ENCODE measurements around the gene ANKRD2.

DNA sequence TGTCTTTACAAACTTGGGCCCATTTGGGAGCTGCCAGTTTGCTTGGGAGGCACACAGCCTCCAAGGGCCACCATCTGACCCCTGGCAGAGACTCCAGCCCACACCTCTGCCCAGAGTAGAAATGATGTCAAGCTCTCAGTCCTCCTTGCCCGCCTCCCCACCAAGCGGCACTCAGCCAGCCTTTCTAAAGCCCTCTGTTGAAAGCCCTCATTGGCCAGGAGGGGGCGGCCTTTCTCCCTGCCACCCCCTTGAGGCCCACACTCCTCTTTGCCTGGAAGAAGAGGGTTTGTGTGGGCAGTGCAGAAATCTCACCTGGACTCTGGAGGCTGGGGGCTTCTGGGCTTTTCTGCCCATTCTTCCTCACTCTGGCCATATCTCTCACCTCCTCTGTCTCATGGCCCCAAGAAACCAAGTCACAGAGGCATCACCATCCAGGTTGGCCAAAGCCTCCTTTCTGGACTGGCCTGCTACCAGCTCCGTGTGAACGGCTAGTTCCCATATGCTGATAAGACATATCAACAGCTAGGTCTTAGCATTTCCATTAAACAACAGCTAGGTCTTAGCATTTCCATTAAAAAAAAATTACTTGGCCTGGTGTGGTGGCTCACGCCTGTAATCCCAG, 37.7 kb upstream of the ANKRD2 start:
- TF ChIP-seq, protein P1, sequence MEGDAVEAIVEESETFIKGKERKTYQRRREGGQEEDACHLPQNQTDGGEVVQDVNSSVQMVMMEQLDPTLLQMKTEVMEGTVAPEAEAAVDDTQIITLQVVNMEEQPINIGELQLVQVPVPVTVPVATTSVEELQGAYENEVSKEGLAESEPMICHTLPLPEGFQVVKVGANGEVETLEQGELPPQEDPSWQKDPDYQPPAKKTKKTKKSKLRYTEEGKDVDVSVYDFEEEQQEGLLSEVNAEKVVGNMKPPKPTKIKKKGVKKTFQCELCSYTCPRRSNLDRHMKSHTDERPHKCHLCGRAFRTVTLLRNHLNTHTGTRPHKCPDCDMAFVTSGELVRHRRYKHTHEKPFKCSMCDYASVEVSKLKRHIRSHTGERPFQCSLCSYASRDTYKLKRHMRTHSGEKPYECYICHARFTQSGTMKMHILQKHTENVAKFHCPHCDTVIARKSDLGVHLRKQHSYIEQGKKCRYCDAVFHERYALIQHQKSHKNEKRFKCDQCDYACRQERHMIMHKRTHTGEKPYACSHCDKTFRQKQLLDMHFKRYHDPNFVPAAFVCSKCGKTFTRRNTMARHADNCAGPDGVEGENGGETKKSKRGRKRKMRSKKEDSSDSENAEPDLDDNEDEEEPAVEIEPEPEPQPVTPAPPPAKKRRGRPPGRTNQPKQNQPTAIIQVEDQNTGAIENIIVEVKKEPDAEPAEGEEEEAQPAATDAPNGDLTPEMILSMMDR (IDR thresholded peaks at IDR 0.05; ENCODE audit: insufficient read depth, low read length, poor library complexity, severe bottlenecking), result peak; percentile 66
- TF ChIP-seq EZH2phosphoT487 (conservative IDR thresholded peaks at IDR 0.05; ENCODE audit: low read length), result no peak

Data from SU-DHL-6 (cell line).